Bronchial epithelial cell (primary cell): ENCODE measurements around the gene SNTN. TPM values are rescaled to one million over a fixed set of nuclear protein-coding genes. Genes with fewer than 3 reads are reported as not detected.

Experiments used
- DNase-seq: peaks from one replicate; pipeline ENCODE4 v3.0.0-alpha.2; 2010; ENCODE audit warnings: low read depth
- FAIRE-seq: peaks from 2 replicates; lab custom pipeline; 2011; peaks lifted over from hg19 to GRCh38; lab: Jason Lieb, UNC
- H3K27me3 ChIP-seq: 2 replicates; pipeline ENCODE4 v1.5.1; 2011; ENCODE audit warnings: low read length; ENCODE audit not compliant: control insufficient read depth, insufficient read depth
- H3K36me3 ChIP-seq: 2 replicates; pipeline ENCODE4 v1.5.1; 2011; ENCODE audit warnings: low read length; ENCODE audit not compliant: control insufficient read depth, insufficient read depth
- H3K4me3 ChIP-seq: 2 replicates; pipeline ENCODE4 v1.5.1; 2011; ENCODE audit warnings: mild to moderate bottlenecking, low read depth, low read length, control low read depth
- CTCF ChIP-seq: IDR thresholded peaks from 2 replicates; pipeline ENCODE4 v1.5.1; 2011; ENCODE audit warnings: mild to moderate bottlenecking, moderate library complexity, low read length, control low read depth, inconsistent platforms; ENCODE audit not compliant: insufficient read depth, severe bottlenecking
- total RNA-seq: library from RNA; depleted of rRNA; stranded (reverse); fragments of >200 nt; gene quantifications from 2 replicates; pipeline ENCODE4 v1.2.1, GENCODE V29; 2014

SNTN gene
- total RNA-seq, 1 donor from 2014 or later: not detected

GRCh38 chr3:63617391-63617790, 35.1 kb upstream of the SNTN start:
- Histone ChIP-seq H3K27me3 (no peaks in the 10 kb centered on the region), H3K4me3 (no peak overlapping the region), H3K36me3 (no peaks in the 10 kb centered on the region)
- TF ChIP-seq CTCF: no peak
- no peak for DNase-seq
- no peak for FAIRE-seq

- peak; percentile 93 for DNase-seq
- FAIRE-seq: no peak
- Histone ChIP-seq H3K36me3 (no peaks in the 10 kb centered on the region), H3K4me3 (no peak overlapping the region), H3K27me3 (no peaks in the 10 kb centered on the region)
- no peak for TF ChIP-seq CTCF
Measured at GRCh38 chr3:63624941-63625560, 27.4 kb upstream of the SNTN start.

- FAIRE-seq (no peak), DNase-seq (peak; percentile 94)
- Histone ChIP-seq H3K4me3 (no peak overlapping the region), H3K36me3 (no peaks in the 10 kb centered on the region), H3K27me3 (no peaks in the 10 kb centered on the region)
- no peak for TF ChIP-seq CTCF
Measured at GRCh38 chr3:63631670-63632069, 20.8 kb upstream of the SNTN start.

- no peaks in the 10 kb centered on the region for H3K27me3 ChIP-seq
- DNase-seq (no peak), FAIRE-seq (no peak)
- no peaks in the 10 kb centered on the region for H3K36me3 ChIP-seq
- H3K4me3 ChIP-seq: no peak overlapping the region
- TF ChIP-seq CTCF: no peak
Measured at GRCh38 chr3:63635186-63635585, 17.3 kb upstream of the SNTN start.

- no peak overlapping the region for H3K4me3 ChIP-seq
- TF ChIP-seq CTCF: no peak
- peaks cover 1% of the 10 kb centered on the region for H3K27me3 ChIP-seq
- DNase-seq (no peak), FAIRE-seq (no peak)
- H3K36me3 ChIP-seq: no peaks in the 10 kb centered on the region
Measured at GRCh38 chr3:63639806-63640205, 12.7 kb upstream of the SNTN start.

- FAIRE-seq (no peak), DNase-seq (no peak)
- no peak overlapping the region for H3K4me3 ChIP-seq
- H3K36me3 ChIP-seq: no peaks in the 10 kb centered on the region
- peaks cover 2% of the 10 kb centered on the region for H3K27me3 ChIP-seq
- no peak for TF ChIP-seq CTCF
Measured at GRCh38 chr3:63642488-63642887, 10.0 kb upstream of the SNTN start.
